Activated T-cell treated with anti-CD3 and anti-CD28 coated beads for 4 hours (primary cell): ENCODE measurements around the gene SLC5A9.
"Not testable (repeated sequence)": the region's sequence is repeated elsewhere in the genome, so short reads cannot be mapped to it uniquely, and the experiment has no call there.

Experiments
- DNase-seq: peaks from one replicate; pipeline ENCODE4 v3.0.0-alpha.2; 2020

SLC5A9 gene

DNA sequence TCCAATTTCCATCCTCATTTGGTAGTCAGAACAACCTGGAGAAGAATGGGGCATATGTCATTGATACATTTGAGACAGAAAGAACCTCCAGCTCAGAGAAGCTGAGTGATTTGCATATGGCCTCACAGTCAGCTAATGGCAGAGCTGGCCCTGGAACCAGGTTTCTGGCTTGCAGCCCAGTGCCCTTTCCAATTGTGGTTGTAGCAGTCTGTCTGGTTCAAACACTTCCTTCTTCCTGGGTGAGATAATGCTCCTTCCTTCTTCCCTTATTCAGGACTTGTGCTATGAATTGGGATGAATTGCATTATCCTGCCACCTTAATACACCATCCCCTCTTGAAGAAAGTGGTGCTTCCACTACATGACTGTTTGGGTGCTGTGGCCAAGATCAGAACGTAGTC lies 24.2 kb downstream of the SLC5A9 start:
- no peak for DNase-seq

- no peak for DNase-seq
These were observed 25.8 kb downstream of the SLC5A9 start for GRCh38 chr1:48248356-48248755.

DNA sequence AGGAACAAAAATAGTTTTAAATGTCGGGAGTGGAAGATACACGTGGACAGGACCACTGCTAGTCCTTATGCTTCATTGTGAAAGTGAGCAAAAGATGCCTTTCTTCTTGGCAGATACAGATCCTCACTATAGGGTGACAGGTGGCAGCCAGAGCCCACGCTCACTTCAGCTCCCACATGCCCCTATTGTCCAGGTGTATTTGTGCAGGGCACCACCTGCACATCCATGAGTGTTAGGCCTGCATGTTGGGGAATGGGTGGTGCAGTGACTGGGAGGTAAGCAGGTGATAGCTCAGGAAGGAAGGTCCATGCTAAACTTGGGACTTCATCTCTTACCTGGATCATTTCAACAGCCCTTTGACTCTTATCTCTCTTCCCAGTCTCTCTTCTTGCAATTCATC lies 27.4 kb downstream of the SLC5A9 start:
- DNase-seq, result no peak

DNA sequence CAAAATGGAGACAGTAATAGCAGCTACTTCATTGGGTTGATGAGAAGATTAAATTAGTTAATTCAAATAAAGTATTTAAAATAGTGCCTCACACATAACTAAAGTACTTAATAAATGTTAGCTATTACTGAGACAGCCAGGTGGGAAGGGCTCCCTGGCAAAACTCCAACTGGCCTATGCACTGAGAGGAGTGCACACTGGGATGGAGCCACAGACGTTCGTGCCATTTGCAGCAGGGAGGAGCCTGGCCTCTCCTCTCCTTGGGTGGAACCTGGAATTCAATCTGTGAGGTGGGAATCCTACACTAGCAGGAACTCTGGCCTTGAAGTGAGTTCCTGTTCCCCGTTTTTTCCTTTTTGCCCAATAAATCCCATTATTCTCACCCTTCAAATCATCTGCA lies 28.1 kb downstream of the SLC5A9 start:
- DNase-seq, result no peak

GRCh38 chr1:48251323-48251722 lies 28.8 kb downstream of the SLC5A9 start:
- DNase-seq, result no peak

GRCh38 chr1:48251821-48252220 lies 29.3 kb downstream of the SLC5A9 start:
- DNase-seq, result no peak

- no peak for DNase-seq
These were observed 31.7 kb downstream of the SLC5A9 start for GRCh38 chr1:48254254-48254653.

GRCh38 chr1:48258106-48258505 lies 35.6 kb downstream of the SLC5A9 start:
- DNase-seq, result no peak

DNA sequence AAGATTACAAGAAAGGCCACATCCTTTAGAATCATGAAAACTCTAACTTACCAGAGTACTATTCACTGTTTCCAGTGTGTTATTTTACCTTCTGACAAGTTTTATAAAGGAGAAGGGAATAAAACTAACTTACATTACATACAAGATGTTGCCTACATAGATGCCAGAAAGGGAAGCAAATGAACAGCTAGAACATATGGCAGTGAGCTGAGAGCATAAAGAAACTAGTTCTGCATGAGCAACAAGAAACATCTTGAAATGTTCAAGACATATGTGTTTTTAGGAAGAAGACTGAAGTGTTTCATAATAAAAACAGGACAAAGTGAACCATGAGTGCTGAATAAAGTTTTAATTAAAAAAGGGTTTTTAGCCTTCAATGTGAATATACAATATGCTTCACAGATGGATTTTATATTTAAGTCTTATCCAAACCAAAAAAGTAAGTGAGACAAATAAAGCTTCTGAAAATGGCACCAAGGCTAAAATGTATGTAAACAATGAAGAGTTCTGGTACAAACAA lies 39.4 kb downstream of the SLC5A9 start:
- DNase-seq, result no peak

DNA sequence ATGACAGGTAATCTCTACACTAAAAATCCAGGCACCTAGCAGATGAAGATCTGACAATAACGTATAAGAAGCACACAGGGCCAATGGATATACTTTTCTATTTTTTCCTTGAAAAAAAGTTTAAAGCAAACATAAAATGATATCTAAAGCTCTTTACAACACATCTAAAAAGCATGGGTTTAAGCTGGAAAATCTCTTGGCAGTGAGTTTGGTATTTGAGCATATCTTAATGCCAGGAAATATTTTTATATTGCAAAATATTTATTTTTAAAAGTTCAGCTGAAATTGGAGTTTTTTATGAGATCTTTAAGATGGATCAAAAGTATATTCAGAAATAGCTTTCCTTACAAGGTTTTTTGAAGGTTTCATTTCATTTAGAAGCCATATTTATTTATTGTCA lies 40.5 kb downstream of the SLC5A9 start:
- no peak for DNase-seq

- DNase-seq, result no peak
These were observed 44.1 kb downstream of the SLC5A9 start for GRCh38 chr1:48266576-48266975.

DNA sequence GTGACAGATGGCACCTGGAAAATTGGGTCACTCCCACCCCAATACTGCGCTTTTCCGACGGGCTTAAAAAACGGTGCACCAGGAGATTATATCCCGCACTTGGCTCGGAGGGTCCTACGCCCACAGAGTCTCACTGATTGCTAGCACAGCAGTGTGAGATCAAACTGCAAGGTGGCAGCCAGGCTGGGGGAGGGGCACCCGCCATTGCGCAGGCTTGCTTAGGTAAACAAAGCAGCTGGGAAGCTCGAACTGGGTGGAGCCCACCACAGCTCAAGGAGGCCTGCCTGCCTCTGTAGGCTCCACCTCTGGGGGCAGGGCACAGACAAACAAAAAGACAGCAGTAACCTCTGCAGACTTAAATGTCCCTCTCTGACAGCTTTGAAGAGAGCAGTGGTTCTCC lies 54.9 kb downstream of the SLC5A9 start:
- DNase-seq, result not testable (repeated sequence)

GRCh38 chr1:48282329-48282728 lies 59.8 kb downstream of the SLC5A9 start:
- not testable (repeated sequence) for DNase-seq

GRCh38 chr1:48284696-48285420 lies 62.3 kb downstream of the SLC5A9 start:
- DNase-seq, result not testable (repeated sequence)

GRCh38 chr1:48285525-48285924 lies 63.0 kb downstream of the SLC5A9 start:
- DNase-seq, result no peak

- DNase-seq, result no peak
These were observed 68.9 kb downstream of the SLC5A9 start for GRCh38 chr1:48291421-48291820.

DNA sequence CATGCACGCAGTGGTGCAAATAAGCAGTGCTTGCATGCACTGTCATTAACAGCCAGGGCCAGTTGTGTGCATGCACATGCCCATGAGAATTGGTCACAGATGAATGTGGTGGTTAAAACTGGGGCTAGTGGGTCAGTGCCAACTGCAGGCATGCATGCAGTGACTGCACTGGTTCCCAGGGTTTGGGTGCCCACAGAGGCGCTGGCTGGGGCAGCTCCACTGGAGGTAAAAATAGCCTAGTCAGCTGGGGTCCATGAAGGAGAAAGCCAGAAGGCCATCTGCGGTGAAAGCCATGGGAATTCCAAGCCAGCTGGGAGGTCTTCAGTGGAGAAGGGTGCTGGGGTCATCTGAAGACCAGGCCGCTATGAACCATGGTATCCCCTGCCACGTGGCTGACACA lies 70.2 kb downstream of the SLC5A9 start:
- DNase-seq, result no peak

GRCh38 chr1:48294094-48294493 lies 71.6 kb downstream of the SLC5A9 start:
- DNase-seq, result not testable (repeated sequence)

DNA sequence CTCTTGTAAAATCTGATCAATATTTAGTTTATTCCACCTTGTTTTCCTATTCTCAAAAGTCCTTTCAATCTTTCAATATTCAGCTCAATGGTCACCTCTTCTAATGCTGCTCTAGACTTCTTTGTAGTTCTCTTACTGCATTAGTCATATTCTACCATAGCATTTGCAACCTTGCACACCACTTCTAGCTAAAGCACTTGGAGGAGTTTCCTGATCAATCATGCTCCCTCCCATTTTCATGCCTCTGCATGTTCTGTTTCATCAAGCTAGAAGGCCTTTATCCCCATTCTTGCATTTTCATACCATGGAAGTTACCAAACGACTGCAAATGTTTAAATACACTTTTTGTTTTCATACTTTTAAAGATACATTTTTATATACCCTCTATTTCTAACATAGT lies 72.1 kb downstream of the SLC5A9 start:
- DNase-seq, result no peak
